ENCODE results near the gene KLHL33. TPM values are rescaled to one million over a fixed set of nuclear protein-coding genes. Genes with fewer than 3 reads are reported as not detected.

The KLHL33 gene
- polyA plus RNA-seq, 3 donors: 0.04 TPM; not detected in 2

- no peak for DNase-seq
- H3K27ac ChIP-seq (ENCODE audit: low read depth in 1 of 2, low read length in 2 of 2): no peak overlapping the region
- no CpG with 5 or more reads among the region's 1 CpG for WGBS (ENCODE audit: insufficient coverage)
- Mint-ChIP-seq H3K4me3 (no peak overlapping the region), H3K27me3 (ENCODE audit: low read depth in 3 of 3) (no peaks in the 10 kb centered on the region), H3K36me3 (peaks cover 81 to 93% of the 10 kb centered on the region in 2 donors), H3K9me3 (no peaks in the 10 kb centered on the region), H3K27ac (peak overlapping the region in 3 of 7 donors; percentile 56 to 77 (median 68)), H3K4me1 (peaks cover 4% of the 10 kb centered on the region)
- intact Hi-C loops (cut with micrococcal nuclease): no loop called here
- peaks cover 7% of the 10 kb centered on the region for H3K79me2 ChIP-seq (ENCODE audit: insufficient read depth, low read length)
- no peak overlapping the region for H3K9ac ChIP-seq (ENCODE audit: insufficient read depth, low read length, poor library complexity, severe bottlenecking)
- H3K27me3 ChIP-seq (ENCODE audit: control insufficient read depth in 2 of 2, insufficient read depth in 2 of 2, low read length in 2 of 2): no peaks in the 10 kb centered on the region
- no peak for TF ChIP-seq CTCF (IDR thresholded peaks at IDR 0.05)
- peaks cover 87% of the 10 kb centered on the region for H4K20me1 ChIP-seq (ENCODE audit: insufficient read depth, low read length)
- H3K36me3 ChIP-seq (replicated peaks in 1 of 2; ENCODE audit: control insufficient read depth in 1 of 2, insufficient read depth in 2 of 2, low read length in 2 of 2): peaks cover 97 to 98% of the 10 kb centered on the region in 2 donors
- no peak overlapping the region for H3K4me2 ChIP-seq (replicated peaks; ENCODE audit: extremely low read depth, low read length, poor library complexity, severe bottlenecking)
- H3K4me1 ChIP-seq (ENCODE audit: control insufficient read depth in 1 of 2, insufficient read depth in 2 of 2, low read length in 2 of 2): no peaks in the 10 kb centered on the region
- no peaks in the 10 kb centered on the region for H3K9me3 ChIP-seq (replicated peaks in 1 of 2; ENCODE audit: control insufficient read depth in 1 of 2, insufficient read depth in 1 of 2, low read length in 2 of 2)
- H3K4me3 ChIP-seq (replicated peaks in 1 of 3; ENCODE audit: low read depth in 2 of 3, low read length in 3 of 3): no peak overlapping the region
- no peak overlapping the region for H2AFZ ChIP-seq (ENCODE audit: insufficient read depth, low read depth, low read length, poor library complexity, severe bottlenecking)
These were observed 35.4 kb downstream of the KLHL33 start for GRCh38 chr14:20400589-20400964.

DNA sequence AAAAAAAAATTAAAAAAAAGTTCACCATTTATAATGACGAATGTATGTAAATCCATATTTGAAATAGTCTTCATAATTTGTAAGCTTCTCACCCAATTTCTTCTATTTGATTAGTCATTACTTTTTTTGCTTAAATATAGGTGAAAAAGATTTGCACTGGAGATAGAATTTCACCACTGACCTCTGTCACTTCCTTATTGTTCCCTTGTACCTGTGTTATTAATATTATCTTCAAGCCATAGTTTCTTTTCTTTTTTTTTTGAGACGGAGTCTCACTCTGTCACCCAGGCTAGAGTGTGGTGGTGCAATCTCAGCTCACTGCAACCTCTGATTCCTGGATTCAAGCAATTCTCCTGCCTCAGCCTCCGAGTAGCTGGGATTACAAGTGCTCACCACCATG lies 38.5 kb downstream of the KLHL33 start:
- H3K9me3 Mint-ChIP-seq: no peaks in the 10 kb centered on the region
- peaks cover 72% of the 10 kb centered on the region for H4K20me1 ChIP-seq (ENCODE audit: insufficient read depth, low read length)
- H3K36me3 Mint-ChIP-seq: peaks cover 74 to 93% of the 10 kb centered on the region in 2 donors

More for the DNA sequence above, 38.5 kb downstream of the KLHL33 start:
- Histone ChIP-seq H3K4me3 (replicated peaks in 1 of 3; ENCODE audit: low read depth in 2 of 3, low read length in 3 of 3) (no peak overlapping the region), H3K36me3 (replicated peaks in 1 of 2; ENCODE audit: control insufficient read depth in 1 of 2, insufficient read depth in 2 of 2, low read length in 2 of 2) (peaks cover 93 to 95% of the 10 kb centered on the region in 2 donors), H2AFZ (ENCODE audit: insufficient read depth, low read depth, low read length, poor library complexity, severe bottlenecking) (no peak overlapping the region), H3K79me2 (ENCODE audit: insufficient read depth, low read length) (no peaks in the 10 kb centered on the region), H3K27me3 (ENCODE audit: control insufficient read depth in 2 of 2, insufficient read depth in 2 of 2, low read length in 2 of 2) (no peaks in the 10 kb centered on the region), H3K4me1 (ENCODE audit: control insufficient read depth in 1 of 2, insufficient read depth in 2 of 2, low read length in 2 of 2) (no peaks in the 10 kb centered on the region), H3K27ac (ENCODE audit: low read depth in 1 of 2, low read length in 2 of 2) (no peak overlapping the region), H3K4me2 (replicated peaks; ENCODE audit: extremely low read depth, low read length, poor library complexity, severe bottlenecking) (no peak overlapping the region), H3K9ac (ENCODE audit: insufficient read depth, low read length, poor library complexity, severe bottlenecking) (no peak overlapping the region), H3K9me3 (replicated peaks in 1 of 2; ENCODE audit: control insufficient read depth in 1 of 2, insufficient read depth in 1 of 2, low read length in 2 of 2) (no peaks in the 10 kb centered on the region)
- WGBS (ENCODE audit: insufficient coverage): no CpG with 5 or more reads among the region's 3 CpGs
- TF ChIP-seq CTCF (IDR thresholded peaks at IDR 0.05): no peak
- Mint-ChIP-seq H3K4me3 (no peak overlapping the region), H3K27me3 (ENCODE audit: low read depth in 3 of 3) (no peaks in the 10 kb centered on the region), H3K4me1 (no peaks in the 10 kb centered on the region), H3K27ac (peak overlapping the region in 2 of 7 donors; percentile 52 to 73)
- DNase-seq: no peak
- intact Hi-C loops (cut with micrococcal nuclease): no loop called here
